GM06990 (cell line): ENCODE data around the gene CLEC12A.
"Not testable (repeated sequence)": the region's sequence is repeated elsewhere in the genome, so short reads cannot be mapped to it uniquely, and the experiment has no call there.

Source experiments
- DNase-seq: peaks from one replicate; pipeline ENCODE4 v3.0.0-alpha.2; 2011; ENCODE audit not compliant: insufficient read length; ENCODE audit errors: extremely low read depth
- H3K27me3 ChIP-seq: replicated peaks from 2 replicates; pipeline ENCODE4 v1.6.0; 2011; ENCODE audit warnings: low read length; ENCODE audit not compliant: control insufficient read depth, insufficient read depth
- H3K36me3 ChIP-seq: 2 replicates; pipeline ENCODE4 v1.5.1; 2011; ENCODE audit warnings: low read length; ENCODE audit not compliant: control insufficient read depth, insufficient read depth
- H3K4me3 ChIP-seq: replicated peaks from 2 replicates; pipeline ENCODE4 v1.5.1; 2011; ENCODE audit warnings: low read depth, mild to moderate bottlenecking, control low read depth, low read length
- CTCF ChIP-seq: IDR thresholded peaks from 2 replicates; pipeline ENCODE4 v1.5.1; 2011; ENCODE audit warnings: low read length, control low read depth, mild to moderate bottlenecking, inconsistent platforms; ENCODE audit not compliant: insufficient read depth, poor library complexity, severe bottlenecking

The CLEC12A gene

GRCh38 chr12:9957834-9958233 is 13.4 kb upstream of the CLEC12A start:
- H3K36me3 ChIP-seq = no peaks in the 10 kb centered on the region
- no peak for DNase-seq
- no peaks in the 10 kb centered on the region for H3K27me3 ChIP-seq
- H3K4me3 ChIP-seq = no peak overlapping the region
- TF ChIP-seq CTCF = no peak

GRCh38 chr12:9960590-9960989 is 10.6 kb upstream of the CLEC12A start:
- Histone ChIP-seq H3K27me3 (no peaks in the 10 kb centered on the region), H3K36me3 (no peaks in the 10 kb centered on the region), H3K4me3 (no peak overlapping the region)
- no peak for DNase-seq
- no peak for TF ChIP-seq CTCF

GRCh38 chr12:9961106-9961505 is 10.1 kb upstream of the CLEC12A start:
- H3K27me3 ChIP-seq = no peaks in the 10 kb centered on the region
- H3K4me3 ChIP-seq = no peak overlapping the region
- TF ChIP-seq CTCF = no peak
- no peak for DNase-seq
- H3K36me3 ChIP-seq = no peaks in the 10 kb centered on the region

GRCh38 chr12:9961901-9962300 is 9.3 kb upstream of the CLEC12A start:
- DNase-seq = no peak
- no peaks in the 10 kb centered on the region for H3K27me3 ChIP-seq
- no peak for TF ChIP-seq CTCF
- H3K36me3 ChIP-seq = no peaks in the 10 kb centered on the region
- H3K4me3 ChIP-seq = no peak overlapping the region

GRCh38 chr12:9969673-9970072 is 1.5 kb upstream of the CLEC12A start:
- H3K36me3 ChIP-seq = no peaks in the 10 kb centered on the region
- H3K4me3 ChIP-seq = no peak overlapping the region
- TF ChIP-seq CTCF = no peak
- H3K27me3 ChIP-seq = no peaks in the 10 kb centered on the region
- no peak for DNase-seq

GRCh38 chr12:9973949-9974348 is 2.7 kb downstream of the CLEC12A start:
- H3K4me3 ChIP-seq = no peak overlapping the region
- H3K27me3 ChIP-seq = no peaks in the 10 kb centered on the region
- no peaks in the 10 kb centered on the region for H3K36me3 ChIP-seq
- TF ChIP-seq CTCF = no peak
- DNase-seq = no peak

- H3K36me3 ChIP-seq, H3K4me3 ChIP-seq, H3K27me3 ChIP-seq, DNase-seq: not testable (repeated sequence)
Measured at GRCh38 chr12:9974731-9975130, 3.5 kb downstream of the CLEC12A start.
